Jurkat, Clone E6-1 (cell line): Measurements from ENCODE around the gene LRCH3. TPM values are rescaled to one million over a fixed set of nuclear protein-coding genes. Genes with fewer than 3 reads are reported as not detected.
A peak's percentile ranks its signal among the peaks of the same experiment; 100 is the strongest.

Experiments used
- DNase-seq: peaks from one replicate; pipeline ENCODE4 v3.0.0-alpha.2; 2011; ENCODE audit warnings: low read depth, low spot score
- H3K4me3 ChIP-seq: 2 replicates; pipeline ENCODE4 v1.5.1; 2011; ENCODE audit warnings: mild to moderate bottlenecking, low read length, control low read depth, moderate library complexity
- polyA plus RNA-seq: library from polyadenylated mRNA; unstranded; fragments of >200 nt; gene quantifications from one replicate; pipeline ENCODE4 v1.2.1, GENCODE V29; 2012; ENCODE audit warnings: missing spikeins; ENCODE audit not compliant: insufficient read length, insufficient read depth

Gene LRCH3
- polyA plus RNA-seq, result 20.6 TPM

DNA sequence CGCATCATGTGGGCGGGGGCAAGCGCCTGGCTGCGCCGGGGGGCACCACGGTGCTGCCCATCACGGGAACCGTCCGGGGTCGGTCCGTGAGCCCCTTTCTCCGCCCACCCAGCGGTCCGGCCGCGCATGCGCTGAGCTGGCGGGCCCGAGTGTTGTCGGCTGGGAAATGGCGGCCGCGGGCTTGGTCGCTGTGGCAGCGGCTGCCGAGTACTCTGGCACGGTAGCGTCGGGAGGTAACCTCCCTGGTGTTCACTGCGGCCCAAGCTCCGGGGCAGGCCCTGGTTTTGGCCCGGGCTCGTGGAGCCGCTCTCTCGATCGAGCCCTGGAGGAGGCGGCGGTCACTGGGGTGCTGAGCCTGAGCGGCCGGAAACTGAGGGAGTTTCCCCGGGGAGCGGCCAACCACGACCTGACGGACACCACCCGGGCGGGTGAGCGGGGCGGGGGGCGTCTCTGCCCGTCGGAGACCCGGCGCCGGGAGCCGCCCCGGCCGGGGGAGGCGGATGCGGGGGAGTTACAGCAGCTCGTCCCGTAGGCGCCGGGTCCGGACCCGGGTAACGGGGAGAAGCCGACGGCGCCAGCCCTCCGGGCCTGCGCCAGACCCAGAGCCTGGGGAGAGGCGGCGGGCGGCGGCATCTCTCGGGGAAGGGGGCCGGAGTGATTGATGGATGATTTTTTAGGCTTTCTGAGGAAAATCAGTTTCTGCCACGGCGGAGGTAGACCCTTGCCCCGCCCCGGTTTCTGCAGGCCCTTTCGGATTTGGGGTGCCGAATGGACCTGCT lies at the start of gene LRCH3:
Gene LRCH3, plus strand, starts transcription at position 142 of the 779 bp plus-strand sequence. Its CDS starts 25 bp downstream, at position 167.
- H3K4me3 ChIP-seq, result peak within 1 kb of the TSS; percentile 87
- DNase-seq, result peak; percentile 45

DNA sequence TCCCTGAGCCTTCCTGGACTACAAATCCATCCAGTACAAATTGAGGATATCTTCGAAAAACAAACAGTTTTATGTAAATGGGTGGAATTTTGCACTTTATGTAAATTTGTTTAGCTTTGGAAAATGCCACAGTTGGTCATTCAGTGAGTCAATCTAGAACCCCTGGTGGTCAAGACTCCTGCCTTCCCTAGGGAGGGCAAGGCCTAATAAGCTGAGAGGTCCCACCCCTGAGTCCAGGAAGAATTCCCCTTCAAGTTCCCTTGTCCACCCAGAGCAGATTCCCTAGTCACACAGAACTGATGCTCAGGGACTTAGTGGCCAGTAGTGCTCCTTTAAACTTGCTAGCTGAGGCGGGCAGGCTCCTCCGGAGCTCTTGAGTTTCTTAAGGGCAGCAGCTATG lies 48.3 kb upstream of the LRCH3 start:
- no peak for DNase-seq
- H3K4me3 ChIP-seq, result no peak overlapping the region

- H3K4me3 ChIP-seq, result no peak overlapping the region
- DNase-seq, result no peak
Observed at GRCh38 chr3:197746209-197746608, 44.8 kb upstream of the LRCH3 start.

DNA sequence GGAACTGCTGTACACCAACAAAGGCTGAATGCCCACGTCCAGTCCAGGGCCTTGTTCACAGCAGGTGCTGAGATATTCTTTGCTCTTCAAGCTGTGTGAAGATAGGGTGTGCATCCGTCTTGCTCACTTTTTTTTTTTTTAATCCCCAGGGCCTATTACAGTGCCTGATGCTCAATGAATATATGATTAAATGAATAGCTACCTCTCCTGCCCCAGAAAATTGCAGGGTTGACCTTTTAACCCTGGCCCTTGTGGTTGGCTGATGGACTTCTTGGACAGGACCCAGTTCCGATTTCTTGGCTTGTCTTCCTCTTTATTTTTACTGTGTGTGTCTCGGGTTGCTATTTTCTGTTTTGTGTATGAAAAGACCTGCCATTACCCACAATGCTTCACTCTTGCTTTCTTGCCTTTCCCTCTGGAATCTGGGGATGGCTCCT lies 44.2 kb upstream of the LRCH3 start:
- no peak overlapping the region for H3K4me3 ChIP-seq
- DNase-seq, result no peak

DNA sequence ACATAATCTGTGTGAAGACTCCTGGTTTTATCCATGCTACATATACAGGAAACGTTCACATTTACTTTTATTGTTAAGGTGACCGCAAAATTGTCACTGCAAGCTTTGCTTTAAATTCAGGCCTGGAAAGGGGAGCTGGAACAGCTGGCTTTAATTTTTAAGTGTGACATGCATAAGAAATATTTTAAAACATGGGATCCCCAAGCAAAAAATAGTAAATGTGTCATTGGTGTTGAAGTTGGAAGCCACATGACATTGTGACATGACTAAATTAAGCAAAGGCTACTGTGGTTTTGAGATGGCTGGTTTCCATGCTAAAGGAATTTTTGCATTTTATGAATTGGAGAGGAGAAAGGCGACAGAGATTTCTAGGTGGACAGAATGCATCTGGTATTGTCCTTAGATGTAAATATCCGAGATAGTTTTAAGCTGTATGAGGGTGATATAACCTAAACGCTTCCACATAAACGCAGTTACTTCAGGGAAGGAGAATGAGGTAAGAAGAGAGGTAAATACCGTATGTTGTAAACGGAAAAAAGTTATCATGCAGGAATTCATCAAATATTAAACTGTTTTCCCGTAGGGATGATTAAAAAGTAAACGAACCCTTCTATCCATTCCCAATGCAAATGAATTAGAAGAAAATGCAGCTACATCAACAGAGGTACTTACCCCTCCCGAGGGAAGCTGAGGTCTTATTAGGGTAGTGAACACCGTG lies 42.3 kb upstream of the LRCH3 start:
- H3K4me3 ChIP-seq, result peak overlapping the region; percentile 77

GRCh38 chr3:197749315-197749600 lies 41.8 kb upstream of the LRCH3 start:
- peak overlapping the region; percentile 77 for H3K4me3 ChIP-seq
- peak; percentile 77 for DNase-seq

More for the DNA sequence above, 42.3 kb upstream of the LRCH3 start:
- no peak for DNase-seq

DNA sequence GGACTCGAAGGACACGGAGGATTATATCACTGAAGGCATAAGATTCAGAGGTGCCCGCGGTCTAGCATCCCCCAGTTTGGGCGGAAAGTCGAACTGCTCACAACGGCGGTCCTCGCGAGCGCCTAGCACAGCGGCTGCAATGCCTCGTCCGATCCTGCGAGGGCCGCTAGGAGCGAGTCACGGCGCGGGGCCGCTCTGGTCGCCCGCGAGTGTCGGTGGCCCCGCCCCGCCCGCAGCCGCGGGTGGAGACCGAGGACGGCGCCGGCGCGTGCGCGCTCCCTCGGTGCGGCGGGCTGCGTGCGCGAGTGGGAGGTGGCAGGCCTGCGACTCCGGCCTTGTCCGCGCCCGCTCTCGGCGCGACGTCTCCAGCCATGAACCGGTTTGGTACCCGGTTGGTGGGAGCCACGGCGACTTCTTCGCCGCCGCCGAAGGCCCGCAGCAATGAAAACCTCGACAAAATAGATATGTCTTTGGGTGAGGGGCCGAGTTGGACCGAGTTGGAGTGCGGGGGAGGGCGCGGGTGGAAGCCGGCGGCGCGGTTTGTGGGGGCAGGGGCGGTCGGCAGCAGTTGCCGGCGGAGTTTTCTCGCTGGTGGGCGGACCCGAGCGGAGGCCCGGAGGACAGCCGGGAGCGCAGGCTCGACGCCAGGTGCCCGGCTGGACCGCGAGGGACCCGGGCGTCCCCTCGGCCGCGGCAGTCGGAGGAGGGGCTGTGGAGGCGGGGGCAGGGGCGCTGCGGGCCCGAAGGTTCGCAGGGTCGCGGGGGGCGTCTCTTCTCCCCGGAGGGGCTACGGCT lies 41.3 kb upstream of the LRCH3 start, which contains the start of gene FYTTD1:
Gene FYTTD1, plus strand, starts transcription at position 283 of the 795 bp plus-strand sequence. Its CDS starts 89 bp downstream, at position 372.
- peak; percentile 68 for DNase-seq
- H3K4me3 ChIP-seq, result peak within 1 kb of the TSS; percentile 77

DNA sequence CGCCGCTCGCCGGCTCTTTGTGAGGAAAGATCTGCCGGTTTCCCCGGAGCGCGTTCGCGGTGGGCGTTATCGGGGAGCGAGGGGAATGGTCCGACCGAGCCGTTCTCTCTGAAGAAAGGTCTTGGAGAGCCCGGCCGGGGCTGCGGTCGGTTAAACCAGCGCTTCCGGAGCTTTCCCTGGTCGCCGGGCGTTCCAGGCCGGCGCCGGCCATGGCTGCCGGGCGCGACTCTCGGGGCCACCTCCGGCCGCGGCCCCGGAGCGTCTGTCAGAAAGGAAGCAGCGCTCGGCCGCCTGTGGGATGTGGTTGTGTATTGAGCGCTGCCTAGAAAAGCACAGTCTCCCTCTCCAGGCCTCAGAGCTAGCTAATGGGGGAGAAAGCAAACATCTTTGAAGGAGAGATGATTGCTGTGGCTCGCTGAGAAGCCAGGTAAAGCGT lies 40.6 kb upstream of the LRCH3 start:
- DNase-seq, result peak; percentile 53
- H3K4me3 ChIP-seq, result peak overlapping the region; percentile 77

DNA sequence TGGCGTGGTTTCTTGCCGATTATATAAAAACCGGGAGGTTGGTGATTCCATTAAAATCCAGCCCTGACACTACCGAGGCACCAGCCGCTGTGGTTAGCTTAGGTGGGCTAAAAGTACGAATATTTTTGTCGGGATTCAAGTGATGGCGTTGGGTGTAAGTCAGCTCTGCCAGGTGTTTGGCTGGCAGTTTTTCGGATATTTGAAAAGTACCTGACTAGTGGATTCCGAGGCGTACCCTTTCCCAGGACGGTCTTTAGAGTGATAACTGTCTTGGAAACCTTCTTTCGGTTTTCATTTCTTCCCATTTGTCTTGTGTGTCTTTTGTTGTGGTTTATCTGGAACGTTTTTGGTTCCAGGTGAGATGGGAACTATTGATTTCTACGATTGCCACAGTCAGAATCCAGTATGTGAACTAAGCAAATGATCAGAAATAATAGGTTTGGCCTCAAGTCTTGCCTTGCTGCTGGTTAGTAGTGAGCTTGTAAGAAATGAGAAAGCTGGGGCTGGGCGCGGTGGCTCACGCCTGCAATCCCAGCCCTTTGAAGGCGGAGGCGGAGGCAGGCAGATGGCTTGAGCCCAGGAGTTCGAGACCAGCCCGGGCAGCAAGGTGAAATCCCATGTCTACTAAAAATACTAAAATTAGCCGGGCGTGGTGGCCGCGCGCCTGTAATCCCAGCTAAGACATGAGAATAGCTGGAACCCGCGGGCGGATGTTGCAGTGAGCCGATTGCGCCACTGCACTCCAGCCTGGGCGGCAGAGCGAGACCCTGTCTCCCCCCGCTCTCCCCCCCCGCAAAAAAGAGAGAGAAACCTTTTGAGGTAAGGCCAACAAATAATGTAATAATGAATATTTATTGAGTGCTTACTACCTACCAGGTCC lies 40.0 kb upstream of the LRCH3 start:
- peak overlapping the region; percentile 77 for H3K4me3 ChIP-seq
- DNase-seq, result no peak

GRCh38 chr3:197752107-197752506 lies 38.9 kb upstream of the LRCH3 start:
- no peak for DNase-seq
- H3K4me3 ChIP-seq, result no peak overlapping the region

DNA sequence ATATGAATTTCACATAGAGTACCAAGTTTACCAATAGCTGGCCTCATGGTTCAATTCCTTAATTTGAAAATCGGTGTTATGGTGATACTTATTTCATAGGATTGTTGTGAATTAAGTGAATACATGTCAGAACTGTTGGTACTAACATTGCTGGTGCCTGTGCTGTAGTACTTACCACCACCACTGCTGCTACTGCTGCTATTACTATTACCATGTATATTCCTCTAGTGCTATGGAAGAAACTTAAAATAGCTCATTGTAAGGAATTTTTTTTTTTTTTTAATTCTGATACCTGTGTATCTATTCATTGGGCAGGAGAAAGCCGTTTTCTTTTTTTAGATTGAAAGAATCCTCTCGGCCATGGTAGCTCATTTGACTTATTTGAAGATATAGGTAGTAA lies 37.8 kb upstream of the LRCH3 start:
- no peak for DNase-seq
- no peak overlapping the region for H3K4me3 ChIP-seq

DNA sequence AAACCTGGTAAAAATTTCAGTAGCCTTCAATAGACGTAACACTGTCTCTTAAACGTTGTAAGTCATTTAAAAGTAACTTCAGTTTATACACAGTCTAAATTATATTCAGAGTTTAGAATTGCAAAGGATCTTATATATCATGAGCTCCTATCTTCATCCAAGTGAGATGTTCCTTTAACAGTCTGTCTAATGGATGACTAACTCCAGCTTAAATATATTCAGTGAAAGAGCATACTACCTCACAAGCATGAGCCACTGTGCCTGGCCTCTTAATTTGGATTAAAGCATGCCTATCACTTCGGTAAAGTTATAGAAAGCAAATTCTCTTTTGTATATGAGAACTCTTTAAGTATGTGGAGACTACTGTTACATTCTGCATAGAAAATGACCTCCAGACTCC lies 34.4 kb upstream of the LRCH3 start:
- no peak overlapping the region for H3K4me3 ChIP-seq
- no peak for DNase-seq

DNA sequence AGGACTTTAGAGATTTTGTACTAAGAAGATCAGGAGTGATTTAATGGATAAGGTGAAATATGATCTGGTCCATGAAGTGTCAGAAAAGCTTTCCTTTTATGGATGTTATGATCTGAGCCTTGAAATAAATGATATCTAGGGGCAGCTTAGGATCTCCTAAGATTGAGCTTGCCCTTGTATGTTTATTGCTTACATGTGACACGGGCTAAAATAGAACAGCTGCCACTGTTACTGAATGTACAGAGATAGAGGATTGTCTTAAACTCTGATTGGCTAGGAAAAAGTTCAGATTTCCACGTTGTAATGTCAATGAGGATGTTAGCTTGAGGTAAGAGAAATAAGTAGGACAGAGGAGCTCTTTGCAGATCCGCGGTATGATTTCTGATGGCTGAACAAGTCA lies 32.5 kb upstream of the LRCH3 start:
- DNase-seq, result no peak
- H3K4me3 ChIP-seq, result no peak overlapping the region

DNA sequence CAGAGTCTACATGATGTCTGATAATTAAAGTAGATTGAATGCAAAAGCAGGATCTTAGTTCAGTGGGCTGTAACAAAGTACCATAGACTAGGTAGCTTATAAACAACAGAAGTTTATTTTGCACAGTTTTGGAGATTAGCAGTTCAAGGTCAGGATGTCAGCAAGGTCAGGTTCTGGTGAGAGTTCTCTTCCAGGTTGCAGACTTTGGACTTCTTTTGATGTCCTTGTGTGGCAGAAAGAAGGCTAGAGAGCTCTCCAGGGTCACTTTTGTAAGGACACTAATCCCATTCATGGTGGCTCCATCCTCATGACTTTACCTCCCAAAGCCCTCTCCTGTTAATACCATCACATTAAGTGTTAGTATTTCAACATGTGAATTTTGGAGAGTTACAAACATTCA lies 29.3 kb upstream of the LRCH3 start:
- H3K4me3 ChIP-seq, result no peak overlapping the region
- DNase-seq, result no peak

DNA sequence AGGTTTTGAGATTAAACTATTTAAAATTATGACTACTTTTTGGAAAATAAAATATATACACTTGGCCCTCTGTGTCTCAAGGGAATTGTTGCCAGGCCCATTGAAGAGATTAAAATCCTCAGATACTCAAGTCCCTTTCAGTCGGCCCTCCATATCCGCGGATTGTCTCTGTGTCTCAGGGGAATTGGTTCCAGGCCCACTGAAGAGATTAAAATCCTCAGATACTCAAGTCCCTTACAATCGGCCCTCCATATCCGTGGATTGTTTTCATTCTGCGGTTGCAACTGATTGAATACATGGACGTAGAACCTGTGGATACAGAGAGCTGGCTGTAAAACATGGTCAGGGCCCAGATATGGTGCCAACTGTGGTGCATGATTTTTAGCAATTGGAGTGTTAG lies 15.7 kb upstream of the LRCH3 start:
- no peak for DNase-seq
- H3K4me3 ChIP-seq, result no peak overlapping the region

- DNase-seq, result no peak
- H3K4me3 ChIP-seq, result no peak overlapping the region
Observed at GRCh38 chr3:197782230-197782629, 8.8 kb upstream of the LRCH3 start.

DNA sequence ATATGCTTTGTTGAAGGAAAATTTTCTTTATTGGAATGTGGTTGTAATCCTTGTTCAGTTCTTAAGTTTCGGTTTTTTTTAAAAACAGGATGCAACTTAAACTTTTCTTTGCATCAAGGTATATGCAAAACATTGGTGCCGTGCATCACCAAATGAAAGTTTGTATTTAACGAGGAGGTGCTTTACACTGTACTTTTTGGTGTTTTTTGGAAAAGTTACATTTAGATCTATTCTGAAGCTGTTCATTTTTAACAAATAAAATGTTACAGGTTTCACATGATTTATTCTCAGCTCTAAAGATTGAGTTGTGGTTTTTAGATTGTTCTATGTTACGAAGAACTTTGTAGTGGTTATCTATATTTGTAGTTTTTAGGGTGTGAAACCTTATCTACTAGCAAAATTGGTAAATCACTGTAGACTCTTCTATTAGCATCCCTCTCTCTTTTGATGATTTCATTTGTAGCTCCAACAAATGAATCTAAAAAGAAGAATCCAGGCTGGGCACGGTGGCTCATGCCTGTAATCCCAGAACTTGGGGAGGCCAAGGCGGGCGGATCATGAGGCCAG lies 7.0 kb upstream of the LRCH3 start:
- no peak overlapping the region for H3K4me3 ChIP-seq
- DNase-seq, result no peak

DNA sequence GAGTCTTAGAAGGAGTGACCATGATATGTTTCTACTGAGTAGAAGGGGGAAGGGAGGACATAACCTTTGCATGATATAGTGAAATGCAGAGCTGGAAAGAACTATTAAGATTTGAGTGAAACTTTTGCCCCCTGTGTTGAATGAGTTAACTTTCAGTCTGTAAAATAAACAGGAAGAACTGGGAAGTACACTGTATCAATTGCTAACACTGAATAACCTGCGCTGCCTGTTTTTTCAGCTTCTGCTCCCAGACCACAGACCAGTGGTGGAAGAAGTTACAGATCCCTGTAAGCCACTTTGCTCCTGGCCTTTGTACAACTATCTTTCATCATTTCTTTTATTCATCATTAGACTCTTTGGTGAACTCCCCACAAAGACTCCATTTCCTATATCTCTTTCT lies 3.6 kb upstream of the LRCH3 start:
- no peak for DNase-seq
- no peak overlapping the region for H3K4me3 ChIP-seq
